GM15510 (cell line): Measurements from ENCODE around the gene CGB1.

Experiments used
- POLR2A ChIP-seq: IDR thresholded peaks from 3 replicates; pipeline ENCODE4 v1.6.1; 2011; ENCODE audit warnings: borderline replicate concordance; ENCODE audit not compliant: insufficient read length; ENCODE audit errors: extremely low read depth

The CGB1 gene

DNA sequence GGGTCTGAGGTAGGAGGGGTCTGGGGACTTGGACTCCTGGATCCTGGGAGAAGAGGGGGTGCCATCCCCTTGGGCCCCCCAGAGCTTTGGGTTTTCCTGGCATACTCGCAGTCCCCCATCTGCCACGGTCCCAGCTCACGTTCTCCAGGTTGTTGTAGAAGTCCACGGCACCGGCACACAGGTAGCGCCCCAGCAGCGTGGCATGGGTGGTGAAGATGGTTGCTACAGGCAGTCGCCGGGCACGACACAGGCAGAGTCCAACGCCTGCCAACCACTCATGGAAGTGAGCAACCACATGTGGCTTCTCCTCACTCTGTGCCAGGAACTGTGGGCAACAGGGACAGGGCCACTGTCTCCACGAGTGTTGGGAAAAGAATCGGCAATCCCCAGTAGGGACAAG, 51.0 kb downstream of the CGB1 start:
- TF ChIP-seq POLR2A, result no peak
